ENCODE data around the gene C6orf89.

DNA sequence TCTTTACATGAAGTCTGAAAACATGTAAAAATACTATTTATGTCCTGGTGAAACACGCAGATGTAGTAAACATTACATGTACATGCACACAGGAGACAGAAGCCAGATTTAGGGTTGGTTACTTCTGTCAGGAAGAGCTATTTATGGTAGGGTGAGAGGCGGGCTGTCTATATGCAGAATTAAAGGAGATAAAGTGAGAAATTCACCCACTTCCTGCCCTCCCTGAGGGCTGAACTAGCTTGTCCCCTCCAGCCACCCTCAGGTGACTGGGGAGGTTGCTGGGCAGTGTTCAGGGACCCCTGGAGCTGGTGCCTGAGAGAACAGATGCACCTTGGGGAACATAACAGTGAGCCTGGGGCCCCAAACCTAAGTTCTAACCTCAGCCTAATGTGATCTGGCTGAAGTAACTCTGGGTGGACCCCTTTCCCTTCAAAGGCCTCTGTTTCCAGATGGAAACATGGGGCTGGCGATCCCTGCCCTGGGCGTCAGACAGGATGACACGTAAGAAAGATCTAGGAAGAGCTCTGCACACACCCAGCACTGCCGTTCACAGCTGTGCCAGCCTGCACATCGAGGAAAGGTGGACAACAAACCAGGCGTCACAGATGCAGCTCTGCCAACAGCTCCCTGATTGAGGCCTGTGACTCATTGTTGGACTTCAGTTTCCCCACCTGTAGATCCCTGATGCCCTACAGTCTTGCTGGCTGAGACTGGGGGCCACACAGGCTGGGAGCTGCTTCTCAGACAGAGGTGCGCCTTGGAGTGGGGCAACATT is 70.1 kb downstream of the C6orf89 start:
- TF ChIP-seq, protein P1, sequence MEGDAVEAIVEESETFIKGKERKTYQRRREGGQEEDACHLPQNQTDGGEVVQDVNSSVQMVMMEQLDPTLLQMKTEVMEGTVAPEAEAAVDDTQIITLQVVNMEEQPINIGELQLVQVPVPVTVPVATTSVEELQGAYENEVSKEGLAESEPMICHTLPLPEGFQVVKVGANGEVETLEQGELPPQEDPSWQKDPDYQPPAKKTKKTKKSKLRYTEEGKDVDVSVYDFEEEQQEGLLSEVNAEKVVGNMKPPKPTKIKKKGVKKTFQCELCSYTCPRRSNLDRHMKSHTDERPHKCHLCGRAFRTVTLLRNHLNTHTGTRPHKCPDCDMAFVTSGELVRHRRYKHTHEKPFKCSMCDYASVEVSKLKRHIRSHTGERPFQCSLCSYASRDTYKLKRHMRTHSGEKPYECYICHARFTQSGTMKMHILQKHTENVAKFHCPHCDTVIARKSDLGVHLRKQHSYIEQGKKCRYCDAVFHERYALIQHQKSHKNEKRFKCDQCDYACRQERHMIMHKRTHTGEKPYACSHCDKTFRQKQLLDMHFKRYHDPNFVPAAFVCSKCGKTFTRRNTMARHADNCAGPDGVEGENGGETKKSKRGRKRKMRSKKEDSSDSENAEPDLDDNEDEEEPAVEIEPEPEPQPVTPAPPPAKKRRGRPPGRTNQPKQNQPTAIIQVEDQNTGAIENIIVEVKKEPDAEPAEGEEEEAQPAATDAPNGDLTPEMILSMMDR (IDR thresholded peaks at IDR 0.05 in 2 of 3, conservative IDR thresholded peaks at IDR 0.05 in 1 of 3; ENCODE audit: borderline replicate concordance in 1 of 3, insufficient read depth in 1 of 3, low read depth in 2 of 3, low read length in 2 of 3) = no peak
- TF ChIP-seq SIN3A (IDR thresholded peaks at IDR 0.05; ENCODE audit: low read depth) = no peak
- TF ChIP-seq, protein P2, sequence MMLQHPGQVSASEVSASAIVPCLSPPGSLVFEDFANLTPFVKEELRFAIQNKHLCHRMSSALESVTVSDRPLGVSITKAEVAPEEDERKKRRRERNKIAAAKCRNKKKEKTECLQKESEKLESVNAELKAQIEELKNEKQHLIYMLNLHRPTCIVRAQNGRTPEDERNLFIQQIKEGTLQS (IDR thresholded peaks at IDR 0.05) = no peak
- no peak for TF ChIP-seq POLR2A (IDR thresholded peaks at IDR 0.05; ENCODE audit: borderline replicate concordance, extremely low read depth, insufficient read depth, insufficient read length)
- TF ChIP-seq JUND (IDR thresholded peaks at IDR 0.05) = no peak
- no peak for TF ChIP-seq ZNF274 (IDR thresholded peaks at IDR 0.05; ENCODE audit: low read depth, low read length)
- no peak for TF ChIP-seq ZFX (IDR thresholded peaks at IDR 0.05)
- no peak for TF ChIP-seq CEBPB (IDR thresholded peaks at IDR 0.05; ENCODE audit: low read depth)

Data from HCT116 (cell line).